B cell (primary cell): ENCODE results near the gene PCDH9. TPM values are rescaled to one million over a fixed set of nuclear protein-coding genes. Genes with fewer than 3 reads are reported as not detected.

Source experiments
- ATAC-seq: fragments of 200-7000 bp; cut with Tn5 transposase; one replicate; pipeline ENCODE4 v1.10.0; 2021; ENCODE audit warnings: low read depth, mild to moderate bottlenecking, moderate number of reproducible peaks, moderate library complexity
- CTCF ChIA-PET: fragments of 350-600 bp; sonication (Branson Sonifier 250); formaldehyde crosslinking; loops from one replicate; lab custom pipeline; 2021; ENCODE audit warnings: antibody characterized with exemption, inconsistent platforms; lab: Charles Lee
- POLR2A ChIA-PET: fragments of 350-600 bp; sonication (Branson Sonifier 250); formaldehyde crosslinking; loops from one replicate; lab custom pipeline; 2021; ENCODE audit warnings: antibody characterized with exemption; lab: Charles Lee
- DNase-seq: peaks from one replicate; pipeline ENCODE4 v3.0.0; 2013
- H2AFZ ChIP-seq: 2 replicates; pipeline ENCODE4 v1.6.1; 2012; ENCODE audit warnings: mild to moderate bottlenecking, low read depth, low read length; ENCODE audit not compliant: insufficient read depth, poor library complexity, severe bottlenecking
- H3K27ac ChIP-seq, 2 donors: 1 replicate in 1 of 2; 2 replicates in 1 of 2; pipeline ENCODE4 v1.5.1; 2012 to 2013; ENCODE audit warnings: low read length in 2 of 2, mild to moderate bottlenecking in 2 of 2, moderate library complexity in 1 of 2
- H3K27me3 ChIP-seq, 4 experiments: fragments of 200-600 bp in 1 of 4; sonication (generic) in 1 of 4; replicated peaks in 1 of 4; 1 replicate in 2 of 4; 2 replicates in 2 of 4; pipeline versions ENCODE4 v1.6.1 to v1.7.0; 2013 to 2016; ENCODE audit warnings: low read length in 3 of 4, mild to moderate bottlenecking in 2 of 4, mixed read lengths in 1 of 4, moderate library complexity in 1 of 4; ENCODE audit not compliant: insufficient read depth in 4 of 4, control insufficient read depth in 3 of 4; ENCODE audit errors: control extremely low read depth in 1 of 4
- H3K36me3 ChIP-seq, 2 experiments: replicated peaks in 1 of 2; 1 replicate in 1 of 2; 2 replicates in 1 of 2; pipeline versions ENCODE4 v1.6.1 to v1.7.1; 2013; ENCODE audit warnings: low read length in 1 of 2; ENCODE audit not compliant: insufficient read depth in 2 of 2, control insufficient read depth in 1 of 2; ENCODE audit errors: control extremely low read depth in 1 of 2, extremely low read depth in 1 of 2
- H3K4me1 ChIP-seq, 2 donors: fragments of 200-600 bp in 1 of 2; sonication (generic) in 1 of 2; 1 replicate in 1 of 2; 2 replicates in 1 of 2; pipeline versions ENCODE4 v1.5.1 to v1.6.1; 2013 to 2017; ENCODE audit warnings: low read length in 2 of 2; ENCODE audit not compliant: control insufficient read depth in 2 of 2, insufficient read depth in 2 of 2
- H3K4me2 ChIP-seq: replicated peaks from 2 replicates; pipeline ENCODE3; 2012; ENCODE audit warnings: mild to moderate bottlenecking, low read depth, low read length; ENCODE audit not compliant: poor library complexity, severe bottlenecking
- H3K4me3 ChIP-seq, 5 experiments: fragments of 200-600 bp in 1 of 5; sonication (generic) in 1 of 5; 1 replicate in 3 of 5; 2 replicates in 2 of 5; pipeline versions ENCODE4 v1.5.1 to v1.7.0; 2011 to 2016; ENCODE audit warnings: low read length in 4 of 5, mild to moderate bottlenecking in 4 of 5, low read depth in 2 of 5, control low read depth in 1 of 5, moderate library complexity in 1 of 5; ENCODE audit not compliant: insufficient read depth in 1 of 5; ENCODE audit errors: control extremely low read depth in 1 of 5, extremely low read depth in 1 of 5
- H3K79me2 ChIP-seq: fragments of 200-600 bp; sonication (generic); one replicate; pipeline ENCODE4 v1.6.0; 2016; ENCODE audit warnings: low read length; ENCODE audit not compliant: control insufficient read depth, insufficient read depth
- H3K9ac ChIP-seq: fragments of 200-600 bp; sonication (generic); 2 replicates; pipeline ENCODE4 v1.6.1; 2017; ENCODE audit warnings: mild to moderate bottlenecking, low read length, moderate library complexity
- H3K9me3 ChIP-seq, 3 donors: one replicate each; pipeline versions ENCODE4 v1.6.1 to v1.7.1; 2013; ENCODE audit warnings: low read length in 2 of 3; ENCODE audit not compliant: control insufficient read depth in 2 of 3, insufficient read depth in 1 of 3; ENCODE audit errors: control extremely low read depth in 1 of 3
- H4K20me1 ChIP-seq: 2 replicates; pipeline ENCODE4 v1.6.0; 2012; ENCODE audit warnings: mild to moderate bottlenecking, low read length; ENCODE audit not compliant: insufficient read depth, control insufficient read depth, poor library complexity, severe bottlenecking
- H3K27ac Mint-ChIP-seq: one replicate; pipeline ENCODE4 v1.8.0; 2021; ENCODE audit warnings: mixed read lengths
- H3K27me3 Mint-ChIP-seq: one replicate; pipeline ENCODE4 v1.8.0; 2021; ENCODE audit warnings: mixed read lengths
- H3K4me1 Mint-ChIP-seq: one replicate; pipeline ENCODE4 v1.8.0; 2021; ENCODE audit warnings: mixed read lengths
- H3K4me3 Mint-ChIP-seq: one replicate; pipeline ENCODE4 v1.8.0; 2021; ENCODE audit warnings: mixed read lengths
- H3K9me3 Mint-ChIP-seq: one replicate; pipeline ENCODE4 v1.8.0; 2022; ENCODE audit warnings: mixed read lengths; ENCODE audit not compliant: insufficient read depth
- CTCF ChIP-seq: fragments of 200-600 bp; IDR thresholded peaks from one replicate; pipeline ENCODE4 v1.8.0; 2022; ENCODE audit warnings: antibody characterized with exemption, mild to moderate bottlenecking
- EZH2 ChIP-seq: IDR thresholded peaks from 2 replicates; pipeline ENCODE4 v1.6.1; 2012; ENCODE audit warnings: borderline replicate concordance, low read depth, mild to moderate bottlenecking, moderate library complexity, low read length; ENCODE audit not compliant: insufficient read depth, poor library complexity, severe bottlenecking
- WGBS: methylation state at CpG from one replicate; pipeline ENCODE4 v1.1.5; 2013; ENCODE audit warnings: missing lambda C conversion rate; ENCODE audit not compliant: insufficient coverage; 5-methylcytosine and 5-hydroxymethylcytosine counted together
- intact Hi-C: fragments of 100-400 bp; cut with micrococcal nuclease; formaldehyde crosslinking; loops from one replicate; pipeline ENCODE4 v1.10.0; 2022
- polyA plus RNA-seq: library from polyadenylated mRNA; depleted of rRNA; stranded (reverse); fragments of >200 nt; gene quantifications from 2 replicates; pipeline ENCODE4 v1.2.3, GENCODE V29; 2012
- total RNA-seq, 2 donors: library from RNA; stranded (reverse); fragments of 120-200 nt in 1 of 2; gene quantifications; 1 replicate in 1 of 2; 2 replicates in 1 of 2; pipeline versions ENCODE4 v1.2.3 to v1.2.4, GENCODE V29; 2013 to 2022

PCDH9 gene
- total and polyA plus RNA-seq, 2 donors (not counting 1 experiment from before 2014, with no cell fraction given), result 13.1 to 21.8 TPM

DNA sequence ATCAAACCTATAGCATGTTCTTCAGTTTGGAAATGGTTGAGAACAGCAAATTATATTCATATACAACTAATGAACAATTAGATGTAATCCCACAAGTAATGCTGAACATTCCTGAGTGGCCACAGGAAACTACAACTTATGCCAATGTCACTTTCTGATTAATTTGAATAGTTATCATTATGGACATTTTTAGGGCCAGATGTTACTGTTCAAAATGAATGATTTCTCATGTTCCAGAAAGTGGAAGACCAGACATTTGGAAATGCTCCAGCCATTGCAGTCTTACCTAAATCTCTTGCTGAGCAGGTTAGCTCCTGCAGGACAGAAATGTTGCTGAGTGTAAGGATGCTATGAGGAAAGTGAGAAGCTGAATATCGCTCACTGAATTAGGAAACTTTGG, 819.8 kb downstream of the PCDH9 start:
- no peak for ATAC-seq
- no peak overlapping the region for H3K27ac Mint-ChIP-seq

DNA sequence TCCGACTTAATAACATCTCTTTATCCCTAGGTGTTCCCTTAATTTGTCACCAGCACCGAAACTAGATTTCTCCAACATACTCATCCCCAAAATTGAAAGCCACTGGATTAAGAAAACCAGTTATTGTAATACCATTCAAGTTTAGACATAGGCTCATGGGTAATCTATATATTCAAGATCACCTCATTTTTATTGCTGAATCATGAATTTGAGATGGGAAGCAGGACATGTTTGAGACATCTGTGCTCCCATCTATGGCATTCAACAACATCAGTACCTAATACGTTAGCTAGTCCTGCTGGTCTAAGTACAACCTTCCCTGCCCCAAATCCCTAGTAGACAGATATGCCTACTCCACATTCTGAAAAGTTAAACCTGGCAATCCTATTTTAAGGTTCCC, 820.6 kb downstream of the PCDH9 start:
- Histone ChIP-seq H3K36me3 (no peaks in the 10 kb centered on the region), H3K9ac (no peak overlapping the region), H3K4me2 (no peak overlapping the region), H4K20me1 (no peaks in the 10 kb centered on the region), H3K79me2 (no peaks in the 10 kb centered on the region), H2AFZ (no peak overlapping the region), H3K9me3 (no peaks in the 10 kb centered on the region), H3K27me3 (no peaks in the 10 kb centered on the region), H3K27ac (no peak overlapping the region), H3K4me3 (no peak overlapping the region), H3K4me1 (no peaks in the 10 kb centered on the region)
- ChIA-PET CTCF (no interaction called here), POLR2A (no interaction called here)
- DNase-seq, result no peak
- intact Hi-C loops, result no loop called here
- no peak overlapping the region for H3K4me3 Mint-ChIP-seq
- H3K27me3 Mint-ChIP-seq, result no peaks in the 10 kb centered on the region
- ATAC-seq, result no peak
- TF ChIP-seq CTCF (no peak), EZH2 (no peak)
- no peaks in the 10 kb centered on the region for H3K9me3 Mint-ChIP-seq
- H3K4me1 Mint-ChIP-seq, result no peaks in the 10 kb centered on the region
- WGBS, result no CpG with 5 or more reads among the region's 3 CpGs
- no peak overlapping the region for H3K27ac Mint-ChIP-seq

More for the DNA sequence above, 819.8 kb downstream of the PCDH9 start:
- H3K4me1 ChIP-seq, result no peaks in the 10 kb centered on the region
- H3K27me3 ChIP-seq, result no peaks in the 10 kb centered on the region
- TF ChIP-seq EZH2 (no peak), CTCF (no peak)
- H3K4me3 ChIP-seq, result no peak overlapping the region
- Mint-ChIP-seq H3K9me3 (no peaks in the 10 kb centered on the region), H3K27me3 (no peaks in the 10 kb centered on the region), H3K4me1 (no peaks in the 10 kb centered on the region), H3K4me3 (no peak overlapping the region)
- H3K36me3 ChIP-seq, result no peaks in the 10 kb centered on the region
- intact Hi-C loops, result no loop called here
- H3K9ac ChIP-seq, result no peak overlapping the region
- no CpG with 5 or more reads among the region's 1 CpG for WGBS
- no peaks in the 10 kb centered on the region for H3K79me2 ChIP-seq
- H4K20me1 ChIP-seq, result no peaks in the 10 kb centered on the region
- no peaks in the 10 kb centered on the region for H3K9me3 ChIP-seq
- CTCF ChIA-PET, result no interaction called here
- H3K27ac ChIP-seq, result no peak overlapping the region
- H3K4me2 ChIP-seq, result no peak overlapping the region
- H2AFZ ChIP-seq, result no peak overlapping the region
- POLR2A ChIA-PET, result no interaction called here
- no peak for DNase-seq
